Measurements from ENCODE around the gene ARHGAP6.

Gene ARHGAP6

DNA sequence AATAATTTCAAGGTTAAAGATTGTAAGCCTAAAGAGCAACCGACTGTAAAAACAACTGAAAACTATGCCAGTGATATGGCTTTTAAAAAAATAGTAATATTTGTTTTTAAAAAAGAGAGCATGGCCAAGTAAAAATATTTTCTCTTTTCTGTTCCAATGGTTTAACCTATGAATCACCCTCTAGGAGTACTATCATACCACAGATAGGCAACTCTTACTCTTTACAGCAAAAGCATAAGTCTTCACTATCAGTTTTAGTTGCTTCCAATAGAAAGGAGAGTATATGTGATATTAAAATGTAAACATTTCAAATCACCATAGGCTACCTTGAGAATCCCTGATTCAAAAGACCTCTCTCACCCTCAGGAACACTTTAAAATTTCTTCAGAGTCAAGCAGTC lies 269.9 kb downstream of the ARHGAP6 start:
- H3K4me3 ChIP-seq (ENCODE audit: low read length) = no peak overlapping the region
- TF ChIP-seq, protein P1, sequence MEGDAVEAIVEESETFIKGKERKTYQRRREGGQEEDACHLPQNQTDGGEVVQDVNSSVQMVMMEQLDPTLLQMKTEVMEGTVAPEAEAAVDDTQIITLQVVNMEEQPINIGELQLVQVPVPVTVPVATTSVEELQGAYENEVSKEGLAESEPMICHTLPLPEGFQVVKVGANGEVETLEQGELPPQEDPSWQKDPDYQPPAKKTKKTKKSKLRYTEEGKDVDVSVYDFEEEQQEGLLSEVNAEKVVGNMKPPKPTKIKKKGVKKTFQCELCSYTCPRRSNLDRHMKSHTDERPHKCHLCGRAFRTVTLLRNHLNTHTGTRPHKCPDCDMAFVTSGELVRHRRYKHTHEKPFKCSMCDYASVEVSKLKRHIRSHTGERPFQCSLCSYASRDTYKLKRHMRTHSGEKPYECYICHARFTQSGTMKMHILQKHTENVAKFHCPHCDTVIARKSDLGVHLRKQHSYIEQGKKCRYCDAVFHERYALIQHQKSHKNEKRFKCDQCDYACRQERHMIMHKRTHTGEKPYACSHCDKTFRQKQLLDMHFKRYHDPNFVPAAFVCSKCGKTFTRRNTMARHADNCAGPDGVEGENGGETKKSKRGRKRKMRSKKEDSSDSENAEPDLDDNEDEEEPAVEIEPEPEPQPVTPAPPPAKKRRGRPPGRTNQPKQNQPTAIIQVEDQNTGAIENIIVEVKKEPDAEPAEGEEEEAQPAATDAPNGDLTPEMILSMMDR (conservative IDR thresholded peaks at IDR 0.05; ENCODE audit: low read length) = no peak
- no peak for DNase-seq (ENCODE audit: low read depth)

DNA sequence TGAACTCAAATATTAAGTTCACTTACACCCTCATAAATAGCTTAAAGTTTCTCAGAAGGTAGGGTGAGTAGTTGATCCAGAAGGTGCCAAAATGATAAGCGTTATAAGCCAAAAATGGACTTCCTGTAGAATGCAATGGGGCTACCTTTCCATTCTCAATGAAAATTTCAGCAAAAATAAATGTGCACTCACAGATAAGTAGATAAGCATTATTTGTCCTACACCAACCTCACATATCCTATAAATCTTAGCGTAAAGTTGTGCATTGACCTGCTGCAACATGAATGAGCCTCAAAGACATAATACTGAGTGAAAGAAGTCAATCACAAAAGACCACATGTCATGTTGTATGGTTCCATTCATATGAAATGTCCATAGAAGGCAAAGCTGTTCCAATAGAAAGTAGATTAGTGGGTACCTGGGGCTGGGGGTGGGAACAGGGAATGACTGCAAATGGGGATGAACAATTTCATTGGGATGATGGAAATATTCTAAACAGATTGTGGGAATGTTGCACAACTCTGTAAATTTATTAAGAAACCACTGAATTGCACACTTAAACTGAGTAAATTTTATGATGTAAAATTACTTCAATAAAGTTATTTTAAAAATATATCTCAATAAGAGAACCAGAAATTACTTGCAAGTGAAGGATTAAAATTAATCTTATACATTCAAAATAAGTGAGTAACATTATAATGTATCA lies 271.6 kb downstream of the ARHGAP6 start:
- no peak overlapping the region for H3K4me3 ChIP-seq (ENCODE audit: low read length)
- no peak for DNase-seq (ENCODE audit: low read depth)
- TF ChIP-seq, protein P1 (conservative IDR thresholded peaks at IDR 0.05; ENCODE audit: low read length) = no peak

DNA sequence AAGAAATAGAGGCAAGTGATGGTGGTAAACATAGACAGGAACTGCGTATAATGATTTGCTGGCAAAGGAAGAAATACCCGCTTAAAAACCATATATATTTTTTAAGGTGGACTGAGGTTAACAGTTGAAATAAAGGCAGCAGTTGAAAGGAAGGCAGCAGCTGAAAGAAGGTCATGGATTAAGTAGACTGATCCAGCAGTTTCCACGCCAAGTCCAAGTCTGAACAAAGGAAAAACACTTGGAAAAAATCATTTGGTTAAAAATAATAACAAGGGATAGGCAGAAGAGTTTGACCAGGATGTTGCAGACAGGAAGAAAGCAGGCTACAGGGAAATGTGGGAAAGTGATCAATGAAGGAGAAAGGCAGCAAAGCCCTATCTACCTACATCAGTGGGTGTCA lies 278.9 kb downstream of the ARHGAP6 start:
- TF ChIP-seq, protein P1 (conservative IDR thresholded peaks at IDR 0.05; ENCODE audit: low read length) = no peak
- DNase-seq (ENCODE audit: low read depth) = no peak
- H3K4me3 ChIP-seq (ENCODE audit: low read length) = no peak overlapping the region

DNA sequence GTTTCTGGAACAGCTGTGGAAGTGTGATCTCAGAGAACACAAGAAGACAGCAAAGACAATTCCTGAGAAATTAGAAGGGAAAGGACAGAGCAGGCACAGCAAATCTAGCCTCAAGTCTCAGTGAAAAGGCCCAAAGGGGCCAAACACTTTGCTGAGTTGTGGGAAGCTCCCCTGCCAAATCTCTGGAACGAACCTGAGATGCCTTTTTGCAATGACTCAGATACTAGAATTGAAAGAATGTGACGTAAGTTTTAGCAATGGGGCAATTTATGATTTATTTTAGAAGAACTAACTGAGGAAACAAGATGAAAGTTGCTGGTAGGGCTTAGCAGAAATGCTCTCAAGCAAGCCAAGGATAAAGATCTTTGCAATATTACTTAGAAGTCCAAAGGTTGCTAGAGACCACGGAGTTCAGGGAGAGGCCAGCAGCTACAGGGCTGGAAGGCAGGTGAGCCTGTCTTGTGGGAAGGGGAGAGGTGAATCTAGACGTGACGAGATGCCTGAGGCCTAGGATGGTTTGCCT lies 279.7 kb downstream of the ARHGAP6 start:
- peak; percentile 82 for DNase-seq (ENCODE audit: low read depth)
- TF ChIP-seq, protein P1 (conservative IDR thresholded peaks at IDR 0.05; ENCODE audit: low read length) = no peak

DNA sequence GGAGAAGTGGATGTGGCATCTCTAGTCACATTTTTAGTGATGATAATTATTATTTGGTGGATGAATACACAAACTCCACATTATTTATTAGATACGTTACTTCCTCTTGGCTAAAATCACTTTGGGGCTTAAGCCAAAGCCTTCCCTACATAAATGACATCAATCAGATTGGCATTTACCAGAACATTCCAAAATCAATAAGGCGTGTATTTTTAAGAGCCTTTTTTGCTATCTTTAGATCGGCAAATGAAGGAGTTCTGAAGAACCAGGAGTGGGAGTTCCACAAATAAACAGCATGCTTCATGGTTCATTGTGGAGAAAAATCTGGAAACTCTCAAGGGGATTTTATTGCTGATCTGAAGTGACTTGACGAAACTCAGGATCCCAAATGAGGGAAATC lies 282.8 kb downstream of the ARHGAP6 start:
- H3K4me3 ChIP-seq (ENCODE audit: low read length) = no peak overlapping the region
- DNase-seq (ENCODE audit: low read depth) = no peak
- TF ChIP-seq, protein P1 (conservative IDR thresholded peaks at IDR 0.05; ENCODE audit: low read length) = no peak

More for the DNA sequence above, 279.7 kb downstream of the ARHGAP6 start:
- H3K4me3 ChIP-seq (ENCODE audit: low read length) = no peak overlapping the region

DNA sequence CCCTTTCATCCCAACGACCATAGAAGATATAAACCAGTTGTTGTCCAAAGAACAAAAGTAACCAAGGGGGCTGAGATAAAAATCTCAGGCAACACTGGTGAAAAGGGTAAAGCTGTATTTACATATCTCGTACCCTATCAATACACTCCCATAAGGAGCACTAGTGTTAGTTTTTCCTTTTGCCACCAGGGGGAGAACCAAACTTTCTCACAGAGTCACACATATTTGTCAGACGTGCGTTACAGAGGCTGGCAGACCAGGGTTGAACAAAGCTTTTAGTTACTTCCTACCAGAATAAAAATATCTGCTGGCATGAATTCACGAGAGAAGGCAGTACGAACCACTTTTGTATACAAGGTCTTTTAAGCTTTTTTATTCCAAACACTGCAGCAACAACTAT lies 284.3 kb downstream of the ARHGAP6 start:
- no peak overlapping the region for H3K4me3 ChIP-seq (ENCODE audit: low read length)
- peak; percentile 59 for DNase-seq (ENCODE audit: low read depth)
- TF ChIP-seq, protein P1 (conservative IDR thresholded peaks at IDR 0.05; ENCODE audit: low read length) = peak; percentile 63

DNA sequence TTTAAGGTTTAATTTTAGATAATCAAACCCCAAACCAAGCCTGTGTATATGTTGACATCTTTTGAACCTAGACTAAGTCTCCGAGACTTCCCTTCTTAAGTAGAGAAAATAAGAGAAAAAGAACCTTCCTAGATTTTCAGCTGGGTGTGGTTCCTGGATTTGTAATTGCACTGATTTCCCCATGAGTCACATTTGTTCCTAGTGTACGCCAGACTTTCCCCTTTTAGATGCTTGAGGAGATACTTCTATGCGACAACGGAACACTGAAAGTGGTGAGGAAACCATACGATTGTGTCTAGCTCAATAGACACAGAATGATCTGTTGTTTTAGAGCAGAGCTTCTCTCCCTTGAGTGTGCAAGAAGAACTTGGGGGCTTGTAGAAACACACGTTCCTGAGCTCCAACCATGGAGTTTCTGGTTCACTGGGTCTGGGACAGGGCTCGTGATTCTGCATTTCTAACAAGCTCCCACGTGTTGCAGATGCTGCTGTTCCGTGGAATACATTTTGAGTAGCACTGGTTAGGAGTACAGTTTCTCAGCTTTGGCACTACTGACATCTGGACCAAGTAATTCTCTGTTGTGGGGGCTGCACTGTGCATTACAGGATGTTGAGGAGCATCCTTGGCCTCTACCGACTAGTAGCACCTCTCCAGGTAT lies 285.4 kb downstream of the ARHGAP6 start:
- TF ChIP-seq, protein P1 (conservative IDR thresholded peaks at IDR 0.05; ENCODE audit: low read length) = no peak
- no peak overlapping the region for H3K4me3 ChIP-seq (ENCODE audit: low read length)
- DNase-seq (ENCODE audit: low read depth) = peak; percentile 36
